SK-N-SH (cell line): ENCODE measurements around the gene KLHL17.

Experiments used
- EZH2phosphoT487 ChIP-seq: fragments of 200-600 bp; sonication (generic); IDR thresholded peaks from 2 replicates; pipeline ENCODE4 v1.6.1; 2017; ENCODE audit warnings: low read depth, mixed run types, mild to moderate bottlenecking, antibody characterized with exemption, moderate library complexity, borderline replicate concordance
- FOXM1 ChIP-seq: IDR thresholded peaks from 2 replicates; pipeline ENCODE4 v1.4.0; 2012; ENCODE audit warnings: low read depth, mild to moderate bottlenecking
- GABPA ChIP-seq: IDR thresholded peaks from 2 replicates; pipeline ENCODE4 v1.4.0; 2012; ENCODE audit warnings: low read depth, mild to moderate bottlenecking
- MXI1 ChIP-seq: IDR thresholded peaks from 2 replicates; pipeline ENCODE4 v1.6.1; 2012; ENCODE audit warnings: mild to moderate bottlenecking, low read depth, low read length, improper control_type of control experiment
- POLR2AphosphoS5 ChIP-seq: IDR thresholded peaks from 2 replicates; pipeline ENCODE4 v1.6.1; 2012; ENCODE audit warnings: low read depth, low read length
- RFX5 ChIP-seq: IDR thresholded peaks from 2 replicates; pipeline ENCODE4 v1.6.1; 2012; ENCODE audit warnings: mild to moderate bottlenecking, improper control_type of control experiment, low read length
- SIN3A ChIP-seq: IDR thresholded peaks from 2 replicates; pipeline ENCODE4 v1.6.1; 2012; ENCODE audit warnings: low read depth, mild to moderate bottlenecking, low read length, moderate library complexity, borderline replicate concordance
- TCF12 ChIP-seq: IDR thresholded peaks from 2 replicates; pipeline ENCODE4 v1.4.0; 2012
- TEAD4 ChIP-seq: IDR thresholded peaks from 2 replicates; pipeline ENCODE4 v1.4.0; 2012; ENCODE audit warnings: mild to moderate bottlenecking, borderline replicate concordance; ENCODE audit not compliant: insufficient read depth
- YY1 ChIP-seq: IDR thresholded peaks from 2 replicates; pipeline ENCODE4 v1.4.0; 2012; ENCODE audit warnings: low read depth, mild to moderate bottlenecking
- TF ChIP-seq, protein P1 (sequence below): fragments of 200-600 bp; sonication (generic); IDR thresholded peaks from 2 replicates; pipeline ENCODE4 v1.6.1; 2017; ENCODE audit warnings: antibody characterized with exemption, mild to moderate bottlenecking, moderate library complexity
- TF ChIP-seq, protein P2 (sequence below): IDR thresholded peaks from 2 replicates; pipeline ENCODE4 v1.4.0; 2012; ENCODE audit warnings: low read depth

GRCh38 chr1:936348-937264, 23.8 kb upstream of the KLHL17 start:
- TF ChIP-seq, protein P1, sequence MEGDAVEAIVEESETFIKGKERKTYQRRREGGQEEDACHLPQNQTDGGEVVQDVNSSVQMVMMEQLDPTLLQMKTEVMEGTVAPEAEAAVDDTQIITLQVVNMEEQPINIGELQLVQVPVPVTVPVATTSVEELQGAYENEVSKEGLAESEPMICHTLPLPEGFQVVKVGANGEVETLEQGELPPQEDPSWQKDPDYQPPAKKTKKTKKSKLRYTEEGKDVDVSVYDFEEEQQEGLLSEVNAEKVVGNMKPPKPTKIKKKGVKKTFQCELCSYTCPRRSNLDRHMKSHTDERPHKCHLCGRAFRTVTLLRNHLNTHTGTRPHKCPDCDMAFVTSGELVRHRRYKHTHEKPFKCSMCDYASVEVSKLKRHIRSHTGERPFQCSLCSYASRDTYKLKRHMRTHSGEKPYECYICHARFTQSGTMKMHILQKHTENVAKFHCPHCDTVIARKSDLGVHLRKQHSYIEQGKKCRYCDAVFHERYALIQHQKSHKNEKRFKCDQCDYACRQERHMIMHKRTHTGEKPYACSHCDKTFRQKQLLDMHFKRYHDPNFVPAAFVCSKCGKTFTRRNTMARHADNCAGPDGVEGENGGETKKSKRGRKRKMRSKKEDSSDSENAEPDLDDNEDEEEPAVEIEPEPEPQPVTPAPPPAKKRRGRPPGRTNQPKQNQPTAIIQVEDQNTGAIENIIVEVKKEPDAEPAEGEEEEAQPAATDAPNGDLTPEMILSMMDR, result no peak
- TF ChIP-seq POLR2AphosphoS5 (no peak), FOXM1 (no peak), TCF12 (no peak), RFX5 (no peak), GABPA (no peak), SIN3A (no peak), TEAD4 (no peak), EZH2phosphoT487 (no peak), MXI1 (no peak), YY1 (no peak)
- TF ChIP-seq, protein P2, sequence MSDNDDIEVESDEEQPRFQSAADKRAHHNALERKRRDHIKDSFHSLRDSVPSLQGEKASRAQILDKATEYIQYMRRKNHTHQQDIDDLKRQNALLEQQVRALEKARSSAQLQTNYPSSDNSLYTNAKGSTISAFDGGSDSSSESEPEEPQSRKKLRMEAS, result no peak
